GM19025 (cell line): ENCODE data around the gene C1orf56.

Experiments used
- ATAC-seq: cut with Tn5 transposase; IDR thresholded peaks from one replicate; pipeline ENCODE4 v1.9.1; 2021; ENCODE audit warnings: mild to moderate bottlenecking, low read depth, moderate library complexity; ENCODE audit not compliant: unreplicated experiment

The C1orf56 gene

GRCh38 chr1:151047591-151047924 is at the start of gene C1orf56:
Gene C1orf56, plus strand, starts transcription at chr1:151047751. Its CDS starts 97 bp downstream, at chr1:151047848.
- no peak for ATAC-seq

- ATAC-seq: no peak
Observed at GRCh38 chr1:150997949-150998348, 49.6 kb upstream of the C1orf56 start.

GRCh38 chr1:150999051-150999674 is 48.4 kb upstream of the C1orf56 start:
- no peak for ATAC-seq

- no peak for ATAC-seq
Observed at GRCh38 chr1:150999926-151000325, 47.6 kb upstream of the C1orf56 start.

- ATAC-seq: no peak
Observed at GRCh38 chr1:151000408-151000807, 47.1 kb upstream of the C1orf56 start.

GRCh38 chr1:151001602-151002001 is 45.9 kb upstream of the C1orf56 start:
- no peak for ATAC-seq

- no peak for ATAC-seq
Observed at GRCh38 chr1:151002051-151002450, 45.5 kb upstream of the C1orf56 start.

GRCh38 chr1:151002611-151003010 is 44.9 kb upstream of the C1orf56 start:
- ATAC-seq: no peak

GRCh38 chr1:151003180-151003579 is 44.4 kb upstream of the C1orf56 start:
- no peak for ATAC-seq

GRCh38 chr1:151005729-151006319 is 41.7 kb upstream of the C1orf56 start:
- no peak for ATAC-seq

GRCh38 chr1:151006327-151007052 is 41.1 kb upstream of the C1orf56 start, which contains the start of gene MINDY1:
Gene MINDY1, minus strand, starts transcription at chr1:151006902. Its CDS starts 4,285 bp downstream, at chr1:151002617.
- ATAC-seq: no peak

- no peak for ATAC-seq
Observed at GRCh38 chr1:151007853-151008243, 39.7 kb upstream of the C1orf56 start.

- peak; percentile 67 for ATAC-seq
Observed at GRCh38 chr1:151008244-151009205, 39.0 kb upstream of the C1orf56 start, which contains the start of gene PRUNE1. Gene PRUNE1, plus strand, starts transcription at chr1:151008449. Its CDS starts 184 bp downstream, at chr1:151008633.

- no peak for ATAC-seq
Observed at GRCh38 chr1:151009206-151009587, 38.4 kb upstream of the C1orf56 start.

GRCh38 chr1:151009674-151010345 is 37.7 kb upstream of the C1orf56 start:
- no peak for ATAC-seq

- no peak for ATAC-seq
Observed at GRCh38 chr1:151010346-151010726, 37.2 kb upstream of the C1orf56 start.

GRCh38 chr1:151011154-151011850 is 36.2 kb upstream of the C1orf56 start:
- no peak for ATAC-seq

- no peak for ATAC-seq
Observed at GRCh38 chr1:151012684-151013471, 34.7 kb upstream of the C1orf56 start.

- ATAC-seq: no peak
Observed at GRCh38 chr1:151013518-151013917, 34.0 kb upstream of the C1orf56 start.
